Measurements from ENCODE around the gene NEDD8.

- TF ChIP-seq POLR2A (IDR thresholded peaks at IDR 0.05) (no peak), CTCF (IDR thresholded peaks at IDR 0.05) (no peak), EP300 (IDR thresholded peaks at IDR 0.05) (no peak), POLR2AphosphoS5 (IDR thresholded peaks at IDR 0.05) (no peak)
Measured at GRCh38 chr14:24269368-24269767, 37.2 kb upstream of the NEDD8 start.
